OCI-LY7 (cell line): ENCODE measurements around the gene MCM7.

Experiments
- EZH2phosphoT487 ChIP-seq: fragments of 200-600 bp; sonication (generic); IDR thresholded peaks from 2 replicates; pipeline ENCODE4 v1.6.1; 2018; ENCODE audit warnings: low read depth, borderline replicate concordance, mild to moderate bottlenecking, mixed run types, antibody characterized with exemption, low read length, moderate library complexity, mixed read lengths
- TF ChIP-seq, protein P1 (sequence below): fragments of 200-600 bp; sonication (generic); conservative IDR thresholded peaks from 2 replicates; pipeline ENCODE4 v1.5.1; 2014; ENCODE audit warnings: mild to moderate bottlenecking, antibody characterized with exemption, low read length, moderate library complexity, mixed read lengths

DNA sequence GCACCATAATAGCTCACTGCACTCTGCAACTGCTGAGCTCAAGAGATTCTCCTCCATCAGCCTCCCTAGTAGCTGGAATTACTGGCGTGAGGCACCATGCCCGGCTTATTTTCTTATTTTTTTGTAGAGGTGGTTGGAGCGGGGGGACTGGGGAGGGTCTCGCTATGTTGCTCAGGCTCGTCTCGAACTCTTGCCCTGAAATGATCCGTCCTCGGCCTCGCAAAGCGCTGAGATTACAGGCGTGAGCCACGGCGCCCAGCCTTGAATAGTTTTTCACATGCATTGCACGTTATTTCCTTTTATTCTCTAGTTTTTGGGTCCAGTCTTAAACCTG, 47.0 kb upstream of the MCM7 start:
- TF ChIP-seq, protein P1, sequence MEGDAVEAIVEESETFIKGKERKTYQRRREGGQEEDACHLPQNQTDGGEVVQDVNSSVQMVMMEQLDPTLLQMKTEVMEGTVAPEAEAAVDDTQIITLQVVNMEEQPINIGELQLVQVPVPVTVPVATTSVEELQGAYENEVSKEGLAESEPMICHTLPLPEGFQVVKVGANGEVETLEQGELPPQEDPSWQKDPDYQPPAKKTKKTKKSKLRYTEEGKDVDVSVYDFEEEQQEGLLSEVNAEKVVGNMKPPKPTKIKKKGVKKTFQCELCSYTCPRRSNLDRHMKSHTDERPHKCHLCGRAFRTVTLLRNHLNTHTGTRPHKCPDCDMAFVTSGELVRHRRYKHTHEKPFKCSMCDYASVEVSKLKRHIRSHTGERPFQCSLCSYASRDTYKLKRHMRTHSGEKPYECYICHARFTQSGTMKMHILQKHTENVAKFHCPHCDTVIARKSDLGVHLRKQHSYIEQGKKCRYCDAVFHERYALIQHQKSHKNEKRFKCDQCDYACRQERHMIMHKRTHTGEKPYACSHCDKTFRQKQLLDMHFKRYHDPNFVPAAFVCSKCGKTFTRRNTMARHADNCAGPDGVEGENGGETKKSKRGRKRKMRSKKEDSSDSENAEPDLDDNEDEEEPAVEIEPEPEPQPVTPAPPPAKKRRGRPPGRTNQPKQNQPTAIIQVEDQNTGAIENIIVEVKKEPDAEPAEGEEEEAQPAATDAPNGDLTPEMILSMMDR: no peak
- no peak for TF ChIP-seq EZH2phosphoT487
